Activated CD4-positive, CD25-positive, alpha-beta regulatory T cell (primary cell): ENCODE results near the gene PPM1F.
"Not testable (repeated sequence)": the region's sequence is repeated elsewhere in the genome, so short reads cannot be mapped to it uniquely, and the experiment has no call there.

Experiments
- DNase-seq, 4 experiments: peaks; one replicate each; lab custom pipeline; 2025; lab: John Stamatoyannopoulos, UW

Gene PPM1F

DNA sequence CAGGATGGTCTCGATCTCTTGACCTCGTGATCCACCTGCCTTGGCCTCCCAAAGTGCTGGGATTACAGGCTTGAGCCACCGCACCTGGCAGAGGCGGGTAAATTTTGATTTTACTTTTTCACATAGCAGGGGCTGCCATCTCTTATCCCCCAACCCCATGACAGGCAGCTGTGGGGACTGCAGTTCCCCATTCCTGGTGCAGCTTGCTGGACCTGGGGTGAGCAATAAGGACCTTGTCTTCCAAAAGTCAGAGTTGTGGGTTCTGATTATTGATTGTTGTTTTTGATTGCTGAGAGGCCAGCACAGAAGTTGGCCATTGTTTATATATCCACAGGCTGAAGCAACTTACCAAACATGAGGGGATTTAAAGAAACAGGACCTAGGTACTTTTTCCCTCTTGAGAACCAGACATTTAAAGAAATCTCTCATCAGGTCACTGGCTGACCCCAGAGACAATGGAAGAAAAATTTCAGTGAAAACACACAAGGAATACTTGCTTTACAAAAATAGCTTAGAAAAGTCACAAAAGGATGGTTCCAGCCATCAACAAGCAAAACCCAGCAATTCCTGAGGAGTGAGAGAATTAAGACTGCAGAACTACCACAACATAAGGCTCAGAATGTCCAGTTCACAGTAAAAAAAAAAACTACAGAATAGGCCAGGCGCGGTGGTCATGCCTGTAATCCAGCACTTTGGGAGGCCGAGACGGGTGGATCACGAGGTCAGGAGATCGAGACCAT lies 63.2 kb downstream of the PPM1F start:
- DNase-seq = no peak

DNA sequence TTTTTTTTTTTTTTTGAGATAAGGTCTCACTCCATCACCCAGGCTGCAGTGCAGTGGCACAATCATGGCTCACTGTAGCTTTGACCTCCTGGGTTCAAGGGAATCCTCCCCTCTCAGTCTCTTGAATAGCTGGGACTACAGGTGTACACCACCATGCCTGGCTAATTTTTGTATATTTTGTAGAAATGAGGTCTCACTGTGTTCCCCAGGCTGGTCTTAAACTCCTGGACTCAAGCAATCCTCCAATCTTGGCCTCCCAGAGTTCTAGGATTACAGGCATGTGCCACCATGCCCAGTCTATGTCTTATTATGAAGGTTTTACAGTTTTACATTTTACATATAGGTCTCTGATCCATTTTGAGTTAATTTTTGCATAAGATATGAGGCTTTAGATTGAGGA lies 64.8 kb downstream of the PPM1F start:
- DNase-seq = no peak

DNA sequence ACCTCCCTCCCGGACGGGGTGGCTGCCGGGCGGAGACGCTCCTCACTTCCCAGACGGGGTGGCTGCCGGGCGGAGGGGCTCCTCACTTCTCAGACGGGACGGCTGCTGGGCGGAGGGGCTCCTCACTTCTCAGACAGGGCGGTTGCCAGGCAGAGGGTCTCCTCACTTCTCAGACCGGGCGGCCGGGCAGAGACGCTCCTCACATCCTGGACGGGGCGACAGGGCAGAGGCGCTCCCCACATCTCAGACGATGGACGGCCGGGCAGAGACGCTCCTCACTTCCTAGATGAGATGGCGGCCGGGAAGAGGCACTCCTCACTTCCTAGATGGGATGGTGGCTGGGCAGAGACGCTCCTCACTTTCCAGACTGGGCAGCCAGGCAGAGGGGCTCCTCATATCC lies 68.7 kb downstream of the PPM1F start:
- not testable (repeated sequence) for DNase-seq

DNA sequence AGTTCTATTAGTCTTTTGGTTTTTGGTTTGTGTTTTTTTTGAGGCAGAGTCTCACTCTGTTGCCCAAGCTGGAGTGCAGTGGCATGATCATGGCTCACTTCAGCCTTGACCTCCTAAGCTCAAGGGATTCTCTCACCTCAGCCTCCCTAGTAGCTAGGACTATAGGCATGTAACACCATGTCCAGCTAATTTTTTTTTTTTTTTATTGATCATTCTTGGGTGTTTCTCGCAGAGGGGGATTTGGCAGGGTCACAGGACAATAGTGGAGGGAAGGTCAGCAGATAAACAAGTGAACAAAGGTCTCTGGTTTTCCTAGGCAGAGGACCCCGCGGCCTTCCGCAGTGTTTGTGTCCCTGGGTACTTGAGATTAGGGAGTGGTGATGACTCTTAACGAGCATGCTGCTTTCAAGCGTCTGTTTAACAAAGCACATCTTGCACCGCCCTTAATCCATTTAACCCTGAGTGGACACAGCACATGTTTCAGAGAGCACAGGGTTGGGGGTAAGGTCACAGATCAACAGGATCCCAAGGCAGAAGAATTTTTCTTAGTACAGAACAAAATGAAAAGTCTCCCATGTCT lies 69.8 kb downstream of the PPM1F start:
- DNase-seq = not testable (repeated sequence)

DNA sequence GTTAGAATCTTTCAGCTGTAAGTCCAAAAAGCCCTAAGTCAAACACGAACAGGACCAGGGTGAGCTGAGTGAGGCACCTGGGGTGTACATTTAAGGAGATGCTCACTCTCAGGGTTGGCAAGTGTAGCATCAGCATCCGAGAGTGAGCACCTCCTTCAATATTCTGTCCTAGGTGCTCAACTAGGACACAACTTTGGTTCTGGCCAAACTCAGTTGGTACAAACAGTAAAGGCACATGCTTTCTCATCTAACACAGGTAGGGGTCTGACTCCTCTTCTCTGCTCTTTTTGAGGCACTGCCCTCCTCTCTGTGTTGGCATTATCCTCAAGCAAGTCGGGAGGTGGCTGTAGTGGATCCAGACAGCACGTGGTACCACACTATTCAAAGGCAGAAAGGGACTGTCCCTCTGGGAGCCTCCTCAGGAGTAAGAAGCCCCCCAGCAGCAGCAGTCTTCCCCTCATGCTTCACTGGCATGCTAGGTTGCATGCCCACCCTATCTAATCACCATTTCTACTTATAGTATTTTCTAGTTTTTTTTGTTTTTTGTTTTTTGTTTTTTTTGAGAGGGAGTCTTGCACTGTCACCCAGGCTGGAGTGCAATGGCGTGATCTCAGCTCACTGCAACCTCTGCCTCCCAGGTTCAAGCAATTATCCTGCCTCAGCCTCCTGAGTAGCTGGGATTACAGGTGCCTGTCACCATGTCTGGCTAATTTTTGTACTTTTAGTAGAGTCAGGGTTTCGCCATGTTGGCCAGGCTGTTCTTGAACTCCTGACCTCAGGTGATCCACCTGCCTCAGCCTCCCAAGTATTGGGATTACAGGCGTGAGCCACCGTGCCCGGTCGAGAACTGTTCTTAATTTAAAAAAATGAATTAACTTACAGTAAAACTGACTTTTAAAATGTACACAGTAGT lies 70.6 kb downstream of the PPM1F start:
- no peak for DNase-seq

DNA sequence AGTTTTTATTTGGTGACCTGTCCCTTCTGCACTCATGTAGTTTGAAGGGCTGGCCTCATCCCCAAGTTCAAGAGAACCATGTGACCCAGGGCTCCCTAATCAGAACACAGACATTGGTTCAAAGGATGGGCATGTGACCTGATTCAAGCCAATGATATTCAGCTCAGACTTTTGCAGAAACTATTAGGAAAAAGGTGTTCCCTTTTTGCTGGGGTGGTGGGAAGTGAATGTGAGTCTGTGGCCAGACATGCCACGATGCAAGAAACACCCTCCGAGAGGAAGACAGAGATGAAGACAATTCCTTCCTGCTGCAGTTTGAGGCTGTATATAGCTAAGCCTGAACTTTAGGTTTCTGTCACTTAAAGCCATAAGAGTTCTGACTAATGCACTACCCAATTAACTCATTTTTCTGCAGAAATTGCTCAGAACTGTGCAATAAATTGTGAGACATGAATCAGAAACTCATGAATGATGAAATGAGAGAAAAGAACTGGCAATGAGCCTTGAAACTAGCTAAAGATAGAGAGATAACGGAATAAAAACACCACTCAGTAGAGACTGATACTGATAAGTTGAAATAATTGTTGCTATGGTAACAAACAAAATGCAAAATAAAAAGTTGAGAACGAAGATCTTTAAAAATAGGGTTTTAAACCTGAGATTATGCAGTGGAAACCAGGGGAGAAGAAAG lies 76.0 kb downstream of the PPM1F start:
- DNase-seq = no peak

DNA sequence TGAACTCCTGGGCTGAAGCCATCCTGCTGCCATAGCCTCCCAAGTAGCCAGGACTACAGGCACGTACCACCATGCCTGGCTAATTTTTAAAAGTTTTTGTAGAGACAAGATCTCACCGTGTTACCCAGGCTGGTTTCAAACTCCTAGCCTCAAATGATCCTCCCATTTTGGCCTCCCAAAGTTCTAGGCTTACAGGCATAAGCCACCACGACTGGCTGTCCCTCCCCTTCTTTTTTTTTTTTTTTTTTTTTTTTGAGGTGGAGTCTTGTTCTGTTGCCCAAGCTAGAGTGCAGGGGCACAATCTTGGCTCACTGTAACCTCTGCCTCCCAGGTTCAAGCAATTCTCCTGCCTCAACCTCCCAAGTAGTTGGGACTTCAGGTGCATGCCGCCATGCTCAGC lies 77.7 kb downstream of the PPM1F start:
- not testable (repeated sequence) for DNase-seq

DNA sequence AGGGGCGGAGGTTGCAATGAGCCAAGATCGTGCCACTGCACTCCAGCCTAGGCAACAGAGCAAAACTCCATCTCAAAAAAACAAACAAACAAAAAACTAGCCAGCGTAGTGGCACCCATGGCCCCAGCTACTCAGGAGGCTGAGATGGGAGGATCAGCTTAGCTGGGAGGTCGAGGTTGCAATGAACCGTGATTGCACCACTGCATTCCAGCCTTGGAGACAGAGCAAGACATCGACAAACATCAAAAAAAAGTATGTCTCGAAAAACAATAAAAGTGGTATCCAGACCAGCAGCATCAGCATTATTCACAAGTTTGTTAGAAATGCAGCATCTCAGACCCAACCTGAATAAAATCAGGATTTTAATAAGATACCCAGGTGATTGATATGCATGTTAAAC lies 79.0 kb downstream of the PPM1F start:
- no peak for DNase-seq

DNA sequence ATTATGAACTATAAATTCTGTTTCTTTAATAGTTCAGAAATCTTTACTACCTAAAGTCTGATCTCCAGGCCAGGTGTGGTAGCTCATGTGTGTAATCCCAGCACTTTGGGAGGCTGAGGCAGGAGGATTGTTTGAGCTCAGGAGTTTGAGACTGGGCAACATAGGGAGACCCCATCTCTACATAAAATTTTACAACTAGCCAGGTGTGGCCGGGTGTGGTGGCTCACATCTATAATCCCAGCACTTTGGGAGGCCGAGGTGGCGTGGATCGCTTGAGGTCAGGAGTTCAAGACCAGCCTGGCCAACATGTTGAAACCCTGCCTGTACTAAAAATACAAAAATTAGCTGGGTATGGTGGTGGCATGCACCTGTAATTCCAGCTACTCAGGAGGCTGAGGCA lies 79.9 kb downstream of the PPM1F start:
- DNase-seq = not testable (repeated sequence)
